Measurements from ENCODE around the gene DPP10.

The DPP10 gene

GRCh38 chr2:115867024-115867423 lies 1424.6 kb downstream of the DPP10 start:
- H3K4me3 ChIP-seq (ENCODE audit: low read depth in 1 of 2, low read length in 2 of 2) = no peak overlapping the region
- no peaks in the 10 kb centered on the region for H3K4me1 ChIP-seq (ENCODE audit: insufficient read depth, low read length)
- H3K9ac ChIP-seq (ENCODE audit: low read length) = no peak overlapping the region
- H3K9me3 ChIP-seq (ENCODE audit: low read length) = no peaks in the 10 kb centered on the region
- no peak overlapping the region for H3K27ac ChIP-seq (ENCODE audit: low read depth, low read length)
- H3K27me3 ChIP-seq (ENCODE audit: control insufficient read depth in 1 of 2, insufficient read depth in 2 of 2, low read length in 2 of 2) = no peaks in the 10 kb centered on the region
- no peaks in the 10 kb centered on the region for H3K36me3 ChIP-seq (ENCODE audit: insufficient read depth, low read length)

- Histone ChIP-seq H3K27me3 (ENCODE audit: control insufficient read depth in 1 of 2, insufficient read depth in 2 of 2, low read length in 2 of 2) (no peaks in the 10 kb centered on the region), H3K36me3 (ENCODE audit: insufficient read depth, low read length) (no peaks in the 10 kb centered on the region), H3K9me3 (ENCODE audit: low read length) (no peaks in the 10 kb centered on the region), H3K27ac (ENCODE audit: low read depth, low read length) (no peak overlapping the region), H3K4me3 (ENCODE audit: low read depth in 1 of 2, low read length in 2 of 2) (no peak overlapping the region), H3K4me1 (ENCODE audit: insufficient read depth, low read length) (no peaks in the 10 kb centered on the region), H3K9ac (ENCODE audit: low read length) (no peak overlapping the region)
Measured at GRCh38 chr2:115874427-115874826, 1432.0 kb downstream of the DPP10 start.

GRCh38 chr2:115880558-115880957 lies 1438.1 kb downstream of the DPP10 start:
- no peak overlapping the region for H3K27ac ChIP-seq (ENCODE audit: low read depth, low read length)
- H3K9ac ChIP-seq (ENCODE audit: low read length) = no peak overlapping the region
- no peaks in the 10 kb centered on the region for H3K9me3 ChIP-seq (ENCODE audit: low read length)
- no peaks in the 10 kb centered on the region for H3K4me1 ChIP-seq (ENCODE audit: insufficient read depth, low read length)
- H3K27me3 ChIP-seq (ENCODE audit: control insufficient read depth in 1 of 2, insufficient read depth in 2 of 2, low read length in 2 of 2) = no peaks in the 10 kb centered on the region
- H3K4me3 ChIP-seq (ENCODE audit: low read depth in 1 of 2, low read length in 2 of 2) = no peak overlapping the region
- no peaks in the 10 kb centered on the region for H3K36me3 ChIP-seq (ENCODE audit: insufficient read depth, low read length)

GRCh38 chr2:115887209-115887776 lies 1444.9 kb downstream of the DPP10 start:
- H3K4me3 ChIP-seq (ENCODE audit: low read depth in 1 of 2, low read length in 2 of 2) = no peak overlapping the region
- no peaks in the 10 kb centered on the region for H3K27me3 ChIP-seq (ENCODE audit: control insufficient read depth in 1 of 2, insufficient read depth in 2 of 2, low read length in 2 of 2)
- no peaks in the 10 kb centered on the region for H3K36me3 ChIP-seq (ENCODE audit: insufficient read depth, low read length)
- H3K4me1 ChIP-seq (ENCODE audit: insufficient read depth, low read length) = no peaks in the 10 kb centered on the region
- H3K9me3 ChIP-seq (ENCODE audit: low read length) = no peaks in the 10 kb centered on the region
- H3K9ac ChIP-seq (ENCODE audit: low read length) = no peak overlapping the region
- H3K27ac ChIP-seq (ENCODE audit: low read depth, low read length) = no peak overlapping the region
